ENCODE data around the gene SERTAD2.

DNA sequence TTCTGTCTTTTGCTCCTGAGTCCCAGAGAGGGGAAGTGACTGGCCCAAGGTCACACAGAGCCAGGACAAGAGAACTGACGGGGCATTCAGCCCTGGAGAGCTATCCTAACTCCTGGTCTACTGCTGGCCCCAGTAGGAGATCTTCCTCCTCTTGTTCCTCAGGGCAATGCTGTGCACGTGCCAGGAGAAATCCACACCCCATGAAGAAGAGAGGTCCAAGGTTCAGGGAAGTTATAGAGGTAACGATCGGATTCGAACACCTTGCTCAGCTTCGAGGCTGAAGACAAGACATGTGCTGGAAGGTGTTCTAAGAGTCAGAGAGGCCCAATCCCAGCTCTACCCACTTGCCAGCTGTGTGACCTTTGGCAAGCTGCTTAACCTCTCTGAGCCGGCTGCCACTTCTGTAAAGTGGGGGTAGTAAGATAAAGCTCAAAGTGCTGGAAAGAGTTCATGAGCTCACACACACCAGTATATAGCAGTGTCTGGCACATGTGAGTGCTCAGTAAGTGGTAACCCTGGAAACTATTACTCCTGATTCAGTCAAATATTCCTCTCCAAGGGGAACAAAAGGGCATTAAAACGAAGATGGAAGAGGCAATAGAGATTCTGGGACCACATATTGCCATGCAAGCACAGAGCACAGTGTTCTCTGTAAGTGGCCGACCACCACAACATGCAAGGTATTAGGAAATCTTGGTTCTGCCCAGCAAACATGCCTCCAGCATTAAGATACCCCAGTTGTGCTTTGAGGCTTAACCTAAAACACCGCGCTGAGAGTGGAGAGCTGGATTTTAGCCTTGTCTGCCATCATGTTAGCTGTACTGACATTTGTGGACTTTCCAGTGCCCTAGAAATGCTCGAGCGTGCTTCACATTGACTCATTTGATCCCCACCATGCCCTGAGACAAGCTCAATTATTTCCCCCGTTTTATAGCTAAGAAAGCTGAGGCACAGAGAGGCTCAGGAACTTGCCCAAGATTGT is 25.6 kb downstream of the SERTAD2 start:
- TF ChIP-seq, protein P1, sequence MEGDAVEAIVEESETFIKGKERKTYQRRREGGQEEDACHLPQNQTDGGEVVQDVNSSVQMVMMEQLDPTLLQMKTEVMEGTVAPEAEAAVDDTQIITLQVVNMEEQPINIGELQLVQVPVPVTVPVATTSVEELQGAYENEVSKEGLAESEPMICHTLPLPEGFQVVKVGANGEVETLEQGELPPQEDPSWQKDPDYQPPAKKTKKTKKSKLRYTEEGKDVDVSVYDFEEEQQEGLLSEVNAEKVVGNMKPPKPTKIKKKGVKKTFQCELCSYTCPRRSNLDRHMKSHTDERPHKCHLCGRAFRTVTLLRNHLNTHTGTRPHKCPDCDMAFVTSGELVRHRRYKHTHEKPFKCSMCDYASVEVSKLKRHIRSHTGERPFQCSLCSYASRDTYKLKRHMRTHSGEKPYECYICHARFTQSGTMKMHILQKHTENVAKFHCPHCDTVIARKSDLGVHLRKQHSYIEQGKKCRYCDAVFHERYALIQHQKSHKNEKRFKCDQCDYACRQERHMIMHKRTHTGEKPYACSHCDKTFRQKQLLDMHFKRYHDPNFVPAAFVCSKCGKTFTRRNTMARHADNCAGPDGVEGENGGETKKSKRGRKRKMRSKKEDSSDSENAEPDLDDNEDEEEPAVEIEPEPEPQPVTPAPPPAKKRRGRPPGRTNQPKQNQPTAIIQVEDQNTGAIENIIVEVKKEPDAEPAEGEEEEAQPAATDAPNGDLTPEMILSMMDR (IDR thresholded peaks at IDR 0.05): no peak
- TF ChIP-seq POLR2A (IDR thresholded peaks at IDR 0.05): no peak
